Left colon (tissue), 2 donors: ENCODE data around the gene ESRRB. TPM values are rescaled to one million over a fixed set of nuclear protein-coding genes. Genes with fewer than 3 reads are reported as not detected.
"Not testable (repeated sequence)": the region's sequence is repeated elsewhere in the genome, so short reads cannot be mapped to it uniquely, and the experiment has no call there.

Experiments used
- ATAC-seq: fragments of 200-7000 bp; cut with Tn5 transposase; one replicate; pipeline ENCODE4 v1.9.1; 2020; ENCODE audit warnings: mild to moderate bottlenecking, moderate library complexity
- DNase-seq, 2 donors: peaks; one replicate each; pipeline ENCODE4 v3.0.0-alpha.2; 2020
- intact Hi-C, 2 donors: fragments of 100-400 bp; cut with DNase I in 1 of 2; cut with micrococcal nuclease in 1 of 2; formaldehyde crosslinking; loops; one replicate each; pipeline versions ENCODE4 v1.11.2 to v1.14.0; 2022; cut with DNase I, micrococcal nuclease
- total RNA-seq, 2 donors: library from RNA; stranded (reverse); fragmentation: NEBNext Ultra II Directional; extraction: Animal tissue kit (Norgen Biotek cat#: 25700); gene quantifications; one replicate each; pipeline ENCODE4 v1.2.1, GENCODE V29; 2021
- donor health status: DM: no; HTN: no; CAD: no.
- donor health status: DM: yes; HTN: yes; CAD: no.

Gene ESRRB
- total RNA-seq, 2 donors from 2014 or later, result 0.06 to 0.18 TPM

DNA sequence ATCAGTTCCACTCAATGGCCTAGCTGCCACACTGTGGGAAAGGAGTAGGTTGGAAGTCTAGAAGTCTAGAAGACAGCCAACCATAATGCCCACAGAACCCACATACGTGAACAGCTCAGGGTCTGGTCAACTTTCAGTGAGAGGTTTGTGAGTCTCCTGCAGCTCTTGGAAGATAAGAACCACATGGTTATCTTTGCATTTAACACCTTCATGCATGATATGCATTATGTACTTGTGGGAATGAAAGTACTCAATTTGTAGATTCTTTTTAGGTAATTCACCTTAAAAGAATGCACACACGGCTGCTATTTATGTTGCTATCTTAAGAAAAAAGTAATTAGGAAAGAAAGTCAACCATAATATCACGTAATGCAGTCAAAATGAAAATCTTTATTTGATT lies 126.7 kb downstream of the ESRRB start:
- intact Hi-C loops, result no loop called here
- ATAC-seq (no peak), DNase-seq (no peak)

- intact Hi-C loops, result no loop called here
- ATAC-seq, result no peak
Observed at GRCh38 chr14:76509311-76509710, 133.4 kb downstream of the ESRRB start.

GRCh38 chr14:76510181-76510580 lies 134.2 kb downstream of the ESRRB start:
- no peak for DNase-seq
- ATAC-seq, result no peak
- intact Hi-C loops, result no loop called here

More at GRCh38 chr14:76509311-76509710, 133.4 kb downstream of the ESRRB start:
- no peak for DNase-seq

DNA sequence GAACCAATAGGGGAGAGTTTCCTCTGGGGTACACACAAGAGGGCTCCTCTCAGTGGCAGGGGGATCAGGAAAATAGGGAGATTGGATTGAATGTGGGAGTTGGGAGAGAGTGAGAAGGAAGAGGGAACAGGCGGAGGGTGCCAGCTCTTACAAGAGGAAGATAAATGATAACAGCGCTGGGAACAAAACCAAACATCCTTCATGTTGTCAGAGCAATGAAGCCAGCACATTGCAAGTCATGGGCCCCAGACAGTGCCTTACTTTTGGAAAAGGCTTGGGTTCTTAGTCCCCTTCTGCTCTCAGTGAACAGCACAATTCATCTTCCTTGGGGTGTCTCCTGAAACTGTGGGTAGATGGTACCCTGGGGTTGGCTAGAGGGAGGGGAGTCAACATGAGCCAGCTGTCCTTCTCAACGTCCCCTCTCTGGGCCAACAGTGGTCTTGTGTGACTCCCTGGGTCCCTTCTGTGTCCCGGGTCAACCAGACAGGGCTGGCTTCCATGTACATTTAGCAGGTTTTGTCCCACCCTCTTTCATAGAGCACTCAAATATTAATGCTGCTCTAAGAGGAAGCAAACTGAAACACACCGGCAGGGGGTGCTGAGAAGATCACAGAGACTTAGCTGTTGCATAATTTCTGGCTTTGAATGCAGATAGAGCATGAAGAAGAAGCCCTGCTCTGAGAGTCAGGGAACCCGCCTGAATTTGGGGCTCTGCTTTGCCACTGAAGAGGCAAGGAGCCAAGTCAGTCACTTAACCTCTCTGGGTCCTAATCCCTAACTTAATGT lies 138.5 kb downstream of the ESRRB start:
- DNase-seq (peak in 1 of 2 donors; percentile 8), ATAC-seq (no peak)
- intact Hi-C loops, result no loop called here

DNA sequence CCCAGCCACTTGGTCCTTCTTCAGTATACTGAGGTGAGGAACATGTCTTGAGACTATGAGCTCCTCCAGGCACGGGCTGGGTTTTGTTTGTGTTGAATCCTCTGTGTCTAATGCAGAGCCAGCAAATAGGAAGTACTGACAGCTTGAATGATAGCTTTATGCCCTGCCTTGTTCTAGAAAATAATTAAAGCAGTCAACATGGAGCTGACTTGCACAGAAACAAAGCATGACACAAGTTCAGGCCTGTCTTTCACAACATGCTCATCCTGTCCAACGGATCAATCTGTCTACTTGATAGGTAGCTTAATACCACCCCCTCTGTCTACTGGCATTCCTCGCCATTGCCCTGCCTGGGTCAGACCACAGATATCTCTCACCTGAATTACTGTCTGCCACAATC lies 140.9 kb downstream of the ESRRB start:
- DNase-seq (no peak), ATAC-seq (no peak)
- intact Hi-C loops, result no loop called here

DNA sequence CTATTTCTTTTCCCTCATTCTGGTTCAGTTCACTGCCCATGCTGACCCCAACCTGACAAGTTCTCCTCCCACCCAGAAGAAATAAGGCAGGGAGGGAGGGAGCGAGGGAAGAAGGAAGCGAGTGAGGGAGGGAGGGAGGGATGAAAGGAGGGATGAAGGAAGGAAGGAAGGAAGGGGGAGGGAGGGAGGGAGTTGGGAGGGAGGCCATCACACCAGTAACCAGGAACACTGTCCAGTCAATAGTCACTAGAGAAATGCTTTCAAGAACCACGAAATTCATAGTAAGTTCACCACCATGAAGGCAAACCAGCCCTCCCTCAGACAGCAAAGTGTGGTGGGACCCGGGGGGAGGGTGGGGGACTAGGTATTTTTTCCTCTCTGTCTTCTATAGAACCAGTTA lies 142.4 kb downstream of the ESRRB start:
- DNase-seq (no peak), ATAC-seq (no peak)
- intact Hi-C loops, result no loop called here

GRCh38 chr14:76525106-76525821 lies 149.3 kb downstream of the ESRRB start:
- intact Hi-C loops, result no loop called here
- DNase-seq, result no peak
- ATAC-seq, result no peak

DNA sequence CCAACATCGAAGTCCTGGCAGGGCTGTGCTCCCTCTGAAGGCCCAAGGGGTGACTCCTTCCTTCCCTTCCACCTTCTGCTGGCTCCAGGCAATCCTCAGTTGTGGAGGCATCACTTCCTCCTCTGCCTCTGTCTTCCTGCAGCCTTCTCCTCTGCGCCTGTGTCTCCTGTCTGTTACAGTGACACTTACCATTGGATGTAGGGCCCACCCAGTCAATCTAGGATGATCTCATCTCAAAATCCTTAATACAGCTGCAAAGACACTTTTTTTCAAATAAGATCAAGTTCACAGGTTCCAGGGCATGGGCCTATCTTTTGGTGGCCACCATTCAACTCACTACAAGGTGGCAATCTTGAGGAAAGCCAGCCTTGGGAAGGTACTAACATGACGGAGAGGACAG lies 155.1 kb downstream of the ESRRB start:
- ATAC-seq, result no peak
- intact Hi-C loops, result no loop called here
- no peak for DNase-seq

- intact Hi-C loops, result no loop called here
- DNase-seq (no peak), ATAC-seq (no peak)
Observed at GRCh38 chr14:76531821-76532318, 155.9 kb downstream of the ESRRB start.

DNA sequence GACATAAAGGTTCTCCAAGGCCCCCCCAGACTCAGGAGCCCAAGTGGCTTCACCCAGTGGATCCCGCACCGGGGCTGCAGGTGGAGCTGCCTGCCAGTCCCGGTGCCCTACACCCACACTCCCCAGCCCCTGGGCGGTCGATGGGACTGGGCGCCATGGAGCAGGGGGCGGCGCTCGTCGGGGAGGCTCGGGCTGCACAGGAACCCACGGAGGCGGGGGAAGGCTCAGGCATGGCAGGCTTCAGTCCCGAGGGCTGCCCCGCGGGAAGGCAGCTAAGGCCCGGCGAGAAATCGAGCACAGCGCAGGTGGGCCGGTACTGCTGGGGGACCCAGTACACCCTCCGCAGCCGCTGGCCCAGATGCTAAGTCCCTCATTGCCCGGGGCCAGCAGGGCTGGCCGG lies 160.7 kb downstream of the ESRRB start:
- DNase-seq, intact Hi-C loops, ATAC-seq: not testable (repeated sequence)

DNA sequence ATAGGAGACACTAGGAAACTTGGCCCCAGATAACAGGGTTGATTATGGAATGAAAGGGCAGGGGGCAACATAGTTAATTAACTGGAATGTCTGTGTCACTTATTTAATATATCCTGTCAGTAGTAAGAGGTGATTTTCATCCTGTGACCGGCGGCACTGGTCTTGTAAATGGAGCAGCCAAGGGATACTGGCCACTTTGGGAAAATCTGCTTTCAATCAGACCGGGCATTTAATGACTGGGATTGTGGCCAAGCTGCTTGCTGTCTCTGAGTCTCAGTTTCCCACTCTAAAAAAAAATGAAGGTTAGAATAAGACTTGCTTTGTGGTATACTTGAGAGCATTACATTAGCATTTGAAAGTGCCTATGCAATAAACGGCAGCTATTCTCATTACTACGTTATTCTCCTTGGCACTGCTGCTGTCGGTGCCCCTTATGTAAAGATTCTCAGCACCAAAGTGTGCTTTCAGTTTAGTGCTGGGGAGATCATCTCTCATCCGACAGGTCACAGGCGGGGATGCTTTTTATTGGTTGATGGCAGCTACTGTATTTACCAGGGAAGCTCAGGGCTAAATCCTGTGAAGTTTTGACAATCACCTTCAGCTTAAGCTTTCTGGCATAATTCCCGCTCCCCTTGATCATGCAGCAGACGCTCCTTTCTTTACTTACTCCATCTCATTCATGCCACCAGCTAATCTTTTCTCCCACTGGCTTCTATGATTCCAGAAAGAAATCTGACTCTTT lies 162.1 kb downstream of the ESRRB start:
- intact Hi-C loops, result no loop called here
- ATAC-seq (no peak), DNase-seq (no peak)

GRCh38 chr14:76538648-76539008 lies 162.7 kb downstream of the ESRRB start:
- no peak for DNase-seq

GRCh38 chr14:76539130-76539529 lies 163.2 kb downstream of the ESRRB start:
- intact Hi-C loops, result no loop called here
- ATAC-seq, result no peak
- DNase-seq, result no peak

More at GRCh38 chr14:76538648-76539008, 162.7 kb downstream of the ESRRB start:
- ATAC-seq, result no peak
- intact Hi-C loops, result no loop called here

- no peak for ATAC-seq
- intact Hi-C loops, result no loop called here
- DNase-seq, result no peak
Observed at GRCh38 chr14:76541594-76542219, 165.8 kb downstream of the ESRRB start.

DNA sequence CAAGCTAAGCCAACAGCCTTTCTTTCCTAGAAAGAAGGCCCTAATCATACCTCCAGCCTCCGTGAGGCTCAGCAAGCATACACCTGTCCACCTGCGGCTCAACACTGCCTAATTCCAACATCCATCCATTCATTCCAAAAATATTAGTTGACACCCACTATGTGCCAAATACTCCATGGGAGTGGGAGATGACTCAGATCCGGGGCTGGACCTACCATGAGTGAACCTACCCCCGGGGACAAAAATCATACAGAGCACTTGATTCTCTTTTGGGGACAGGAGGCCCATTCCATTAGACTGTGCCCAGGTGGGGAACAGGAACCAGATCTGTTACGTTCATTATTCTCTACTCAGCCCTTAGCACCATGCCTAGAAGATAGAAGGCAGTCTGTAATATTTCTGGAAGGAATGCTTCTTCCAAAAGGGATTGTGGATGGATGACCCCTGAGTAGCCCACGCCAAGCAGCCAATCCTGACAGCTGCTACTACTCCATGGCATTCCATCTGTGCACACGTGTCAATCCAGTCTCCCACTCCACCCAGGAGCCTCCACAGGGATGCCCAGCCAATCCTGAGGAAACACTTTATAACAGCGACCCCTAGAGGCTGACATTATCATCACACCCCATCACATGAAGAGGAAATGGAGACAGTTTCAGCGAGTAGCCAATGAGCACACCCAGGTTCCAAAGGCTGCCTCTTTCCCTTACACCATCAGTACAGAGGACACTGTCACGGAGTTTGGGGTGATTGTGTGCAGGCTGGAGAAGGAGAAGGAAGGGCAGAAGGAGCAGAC lies 170.7 kb downstream of the ESRRB start:
- DNase-seq, result no peak
- intact Hi-C loops, result no loop called here
- no peak for ATAC-seq

- DNase-seq (no peak), ATAC-seq (no peak)
- intact Hi-C loops, result no loop called here
Observed at GRCh38 chr14:76547831-76548230, 171.9 kb downstream of the ESRRB start.

- DNase-seq (no peak), ATAC-seq (no peak)
- intact Hi-C loops, result no loop called here
Observed at GRCh38 chr14:76550534-76550933, 174.6 kb downstream of the ESRRB start.

DNA sequence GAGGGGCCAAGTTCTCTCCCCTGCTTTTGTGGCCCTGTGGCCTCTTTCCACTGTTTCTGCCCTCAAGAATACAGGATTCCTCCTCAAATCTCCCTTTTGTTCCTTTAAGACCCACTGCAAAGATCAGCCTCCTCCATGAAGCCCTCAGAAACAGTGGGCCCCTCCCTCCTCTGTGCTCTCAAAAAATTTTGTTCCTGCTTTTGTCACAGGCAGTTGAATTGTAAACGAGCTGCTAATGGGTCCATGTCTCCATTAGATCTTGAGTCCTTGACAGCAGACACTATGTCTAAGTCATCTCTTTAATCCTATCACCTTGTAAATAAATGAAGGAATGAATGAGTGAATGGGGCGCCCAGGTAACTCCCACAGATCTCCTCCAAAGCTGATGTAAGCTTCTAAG lies 175.2 kb downstream of the ESRRB start:
- intact Hi-C loops, result no loop called here
- DNase-seq, result no peak
- no peak for ATAC-seq
